H9 (cell line): ENCODE results near the gene TRAIP. TPM values are rescaled to one million over a fixed set of nuclear protein-coding genes. Genes with fewer than 3 reads are reported as not detected.

Experiments used
- DNase-seq: peaks from one replicate; pipeline ENCODE4 v3.0.0-alpha.2; 2017
- H2AFZ ChIP-seq: one replicate; pipeline ENCODE4 v1.6.1; 2013; ENCODE audit warnings: mild to moderate bottlenecking, low read length, control low read depth, moderate library complexity
- H2AK5ac ChIP-seq: 2 replicates; pipeline ENCODE4 v1.6.1; 2013; ENCODE audit warnings: low read length, control low read depth, mixed read lengths; ENCODE audit not compliant: insufficient read length
- H2BK120ac ChIP-seq: one replicate; pipeline ENCODE4 v1.6.1; 2013; ENCODE audit warnings: low read depth, mild to moderate bottlenecking, low read length, control low read depth, inconsistent platforms; ENCODE audit not compliant: poor library complexity, severe bottlenecking
- H2BK12ac ChIP-seq: 2 replicates; pipeline ENCODE4 v1.6.1; 2013; ENCODE audit warnings: low read length, control low read depth, mixed read lengths, low read depth; ENCODE audit not compliant: insufficient read length
- H2BK15ac ChIP-seq: 2 replicates; pipeline ENCODE4 v1.6.1; 2013; ENCODE audit warnings: low read depth, low read length, control low read depth
- H2BK20ac ChIP-seq: one replicate; pipeline ENCODE4 v1.6.1; 2013; ENCODE audit warnings: low read depth, mild to moderate bottlenecking, low read length, control low read depth, inconsistent platforms; ENCODE audit not compliant: poor library complexity, severe bottlenecking
- H2BK5ac ChIP-seq: 2 replicates; pipeline ENCODE4 v1.6.1; 2013; ENCODE audit warnings: low read length, control low read depth, mixed read lengths; ENCODE audit not compliant: insufficient read length
- H3K14ac ChIP-seq: 2 replicates; pipeline ENCODE4 v1.6.1; 2013; ENCODE audit warnings: low read length, control low read depth; ENCODE audit not compliant: insufficient read depth
- H3K18ac ChIP-seq: 2 replicates; pipeline ENCODE4 v1.6.1; 2013; ENCODE audit warnings: low read depth, mild to moderate bottlenecking, mixed read lengths, low read length, control low read depth; ENCODE audit not compliant: insufficient read length
- H3K23ac ChIP-seq: 2 replicates; pipeline ENCODE4 v1.6.1; 2013; ENCODE audit warnings: low read length, control low read depth, mixed read lengths, low read depth; ENCODE audit not compliant: insufficient read length
- H3K23me2 ChIP-seq: 2 replicates; pipeline ENCODE4 v1.6.1; 2013; ENCODE audit warnings: low read depth, mild to moderate bottlenecking, mixed read lengths, low read length, control low read depth; ENCODE audit not compliant: insufficient read length, poor library complexity, severe bottlenecking
- H3K27ac ChIP-seq: 2 replicates; pipeline ENCODE4 v1.5.1; 2013; ENCODE audit warnings: low read length, control low read depth, mixed read lengths, low read depth; ENCODE audit not compliant: insufficient read length
- H3K27me3 ChIP-seq: 2 replicates; pipeline ENCODE4 v1.6.1; 2013; ENCODE audit warnings: low read length, control low read depth, inconsistent platforms; ENCODE audit not compliant: insufficient read depth
- H3K4ac ChIP-seq: 2 replicates; pipeline ENCODE4 v1.6.1; 2013; ENCODE audit warnings: low read depth, mild to moderate bottlenecking, control low read depth, inconsistent platforms, low read length, moderate library complexity
- H3K4me1 ChIP-seq: 2 replicates; pipeline ENCODE4 v1.6.1; 2013; ENCODE audit warnings: low read length, control low read depth, inconsistent platforms; ENCODE audit not compliant: insufficient read depth
- H3K4me2 ChIP-seq: 2 replicates; pipeline ENCODE4 v1.6.1; 2013; ENCODE audit warnings: low read length, control low read depth, mixed read lengths; ENCODE audit not compliant: insufficient read length, insufficient read depth
- H3K56ac ChIP-seq: 2 replicates; pipeline ENCODE4 v1.6.1; 2013; ENCODE audit warnings: low read depth, mild to moderate bottlenecking, mixed read lengths, low read length, control low read depth; ENCODE audit not compliant: insufficient read length
- H3K79me1 ChIP-seq: 2 replicates; pipeline ENCODE4 v1.6.1; 2013; ENCODE audit warnings: low read depth, mild to moderate bottlenecking, moderate library complexity, low read length, control low read depth, inconsistent platforms; ENCODE audit not compliant: insufficient read depth, poor library complexity, severe bottlenecking
- H3K79me2 ChIP-seq: 2 replicates; pipeline ENCODE4 v1.6.1; 2013; ENCODE audit warnings: low read length, control low read depth, inconsistent platforms; ENCODE audit not compliant: insufficient read depth
- H3K9ac ChIP-seq: 2 replicates; pipeline ENCODE4 v1.6.1; 2013; ENCODE audit warnings: low read length, control low read depth, mixed read lengths; ENCODE audit not compliant: insufficient read length; ENCODE audit errors: extremely low read depth
- H3K9me3 ChIP-seq: one replicate; pipeline ENCODE4 v1.6.1; 2013; ENCODE audit warnings: low read depth, low read length, inconsistent platforms; ENCODE audit not compliant: control insufficient read depth
- H3T11ph ChIP-seq: one replicate; pipeline ENCODE4 v1.6.1; 2013; ENCODE audit warnings: mild to moderate bottlenecking, low read length, control low read depth, inconsistent platforms
- H4K20me1 ChIP-seq: one replicate; pipeline ENCODE4 v1.6.1; 2013; ENCODE audit not compliant: control insufficient read depth, insufficient read length, insufficient read depth
- H4K5ac ChIP-seq: 2 replicates; pipeline ENCODE4 v1.6.1; 2013; ENCODE audit warnings: low read depth, mild to moderate bottlenecking, mixed read lengths, low read length, control low read depth; ENCODE audit not compliant: insufficient read length
- H4K8ac ChIP-seq: replicated peaks from 2 replicates; pipeline ENCODE4 v1.6.1; 2013; ENCODE audit warnings: low read length, control low read depth, mixed read lengths, low read depth; ENCODE audit not compliant: insufficient read length
- H4K91ac ChIP-seq: 2 replicates; pipeline ENCODE4 v1.6.1; 2013; ENCODE audit warnings: low read depth, mild to moderate bottlenecking, moderate library complexity, mixed read lengths, low read length, control low read depth; ENCODE audit not compliant: insufficient read length
- H3K27ac Mint-ChIP-seq, 3 experiments: 2 replicates in 2 of 3; 3 replicates in 1 of 3; pipeline ENCODE4 v1.8.0; 2020 to 2021; ENCODE audit warnings: mixed read lengths in 3 of 3, mild to moderate bottlenecking in 1 of 3, moderate library complexity in 1 of 3
- H3K27me3 Mint-ChIP-seq: 2 replicates; pipeline ENCODE4 v1.8.0; 2021; ENCODE audit warnings: low read depth, mild to moderate bottlenecking, moderate library complexity, mixed read lengths
- H3K36me3 Mint-ChIP-seq, 3 experiments: 2 replicates in 2 of 3; 3 replicates in 1 of 3; pipeline ENCODE4 v1.8.0; 2020 to 2021; ENCODE audit warnings: low read depth in 3 of 3, mixed read lengths in 3 of 3; ENCODE audit not compliant: insufficient read depth in 1 of 3
- H3K4me1 Mint-ChIP-seq, 2 experiments: 2 replicates each; pipeline ENCODE4 v1.8.0; 2020; ENCODE audit warnings: mixed read lengths in 2 of 2
- H3K4me3 Mint-ChIP-seq, 2 experiments: 2 replicates in 1 of 2; 3 replicates in 1 of 2; pipeline ENCODE4 v1.8.0; 2020 to 2021; ENCODE audit warnings: mild to moderate bottlenecking in 2 of 2, mixed read lengths in 2 of 2, moderate library complexity in 1 of 2
- H3K9me3 Mint-ChIP-seq, 2 experiments: 2 replicates in 1 of 2; 3 replicates in 1 of 2; pipeline ENCODE4 v1.8.0; 2020; ENCODE audit warnings: mild to moderate bottlenecking in 2 of 2, mixed read lengths in 2 of 2, moderate library complexity in 1 of 2
- CTCF ChIP-seq: fragments of 200-600 bp; sonication (generic); conservative IDR thresholded peaks from 3 replicates; pipeline ENCODE4 v1.8.0; 2021; ENCODE audit warnings: antibody characterized with exemption, mild to moderate bottlenecking
- WGBS: extraction: QIAGEN DNeasy Blood & Tissue Kit; methylation state at CpG from one replicate; pipeline ENCODE4 v1.1.7; 2013; ENCODE audit warnings: missing lambda C conversion rate, low lambda C conversion rate, mixed read lengths; ENCODE audit not compliant: insufficient read length; ENCODE audit errors: extremely low coverage; 5-methylcytosine and 5-hydroxymethylcytosine counted together
- total RNA-seq: library from RNA; stranded (reverse); gene quantifications from 2 replicates; pipeline ENCODE4 v1.2.1, GENCODE V29; 2021

The TRAIP gene
- total RNA-seq, 1 experiment from 2014 or later: 36.7 TPM

GRCh38 chr3:49799105-49799504 lies 57.3 kb downstream of the TRAIP start:
- Histone ChIP-seq H3K27me3 (no peaks in the 10 kb centered on the region; the same call in 1 of the 2 replicates), H2AFZ (no peak overlapping the region), H2AK5ac (no peak overlapping the region), H3K4me1 (no peaks in the 10 kb centered on the region; the same call in 1 of the 2 replicates), H3K79me2 (no peaks in the 10 kb centered on the region), H3K23me2 (peaks cover 14% of the 10 kb centered on the region), H3K23ac (no peak overlapping the region), H2BK120ac (no peak overlapping the region), H3K4me2 (no peak overlapping the region), H2BK20ac (no peak overlapping the region), H3K18ac (no peak overlapping the region), H4K8ac (no peak overlapping the region), H2BK15ac (no peak overlapping the region), H3K79me1 (no peaks in the 10 kb centered on the region), H3K9ac (no peak overlapping the region), H3K56ac (no peak overlapping the region), H4K91ac (no peak overlapping the region), H2BK12ac (no peak overlapping the region), H3K27ac (no peak overlapping the region), H3K9me3 (no peaks in the 10 kb centered on the region), H2BK5ac (no peak overlapping the region), H3K14ac (no peak overlapping the region), H4K5ac (no peak overlapping the region), H3K4ac (no peak overlapping the region), H4K20me1 (no peaks in the 10 kb centered on the region), H3T11ph (no peak overlapping the region)
- no CpG with 5 or more reads among the region's 1 CpG for WGBS
- no peak for DNase-seq
- peaks cover 8 to 11% of the 10 kb centered on the region in 2 experiments for H3K4me1 Mint-ChIP-seq
- H3K4me3 Mint-ChIP-seq: no peak overlapping the region
- TF ChIP-seq CTCF: no peak
- no peaks in the 10 kb centered on the region for H3K36me3 Mint-ChIP-seq
- peaks cover 40% of the 10 kb centered on the region for H3K27me3 Mint-ChIP-seq
- H3K9me3 Mint-ChIP-seq: no peaks in the 10 kb centered on the region
- no peak overlapping the region for H3K27ac Mint-ChIP-seq
